ENCODE measurements around the gene SEMA4G. TPM values are rescaled to one million over a fixed set of nuclear protein-coding genes. Genes with fewer than 3 reads are reported as not detected.
A peak's percentile ranks its signal among the peaks of the same experiment; 100 is the strongest.

SEMA4G gene
- total and polyA plus RNA-seq, 7 experiments from 2014 or later: 0.24 to 1.7 (median 0.88) TPM

GRCh38 chr10:101007099-101007711 is 37.9 kb downstream of the SEMA4G start:
- POLR2A ChIA-PET: interaction anchor here (1.1 to 1.5 kb wide), 2 partner anchors 8 to 9 kb away, joined by 3 to 6 read pairs; partner anchors contain the start of gene LZTS2
- Mint-ChIP-seq H3K27ac (no peak overlapping the region), H3K36me3 (peaks cover 0 to 4% (median 0%) of the 10 kb centered on the region in 5 donors), H3K4me1 (no peaks in the 10 kb centered on the region), H3K4me3 (no peak overlapping the region), H3K9me3 (no peaks in the 10 kb centered on the region), H3K27me3 (no peaks in the 10 kb centered on the region)
- CTCF ChIA-PET: interaction anchor here (1.1 to 1.8 kb wide), 2 partner anchors 9 to 10 kb away, joined by 3 to 8 read pairs; no protein-coding TSS in a partner anchor
- DNase-seq (no peak), ATAC-seq (no peak)
- intact Hi-C loops (cut with micrococcal nuclease): no loop called here
- Histone ChIP-seq H3K27ac (ENCODE audit: low read depth, low read length) (no peak overlapping the region), H3K9me3 (ENCODE audit: control insufficient read depth in 2 of 3, low read length in 3 of 3) (no peaks in the 10 kb centered on the region), H3K36me3 (ENCODE audit: control insufficient read depth in 2 of 3, insufficient read depth in 3 of 3, low read length in 3 of 3) (peaks cover 0 to 37% (median 0%) of the 10 kb centered on the region in 3 experiments), H3K4me3 (ENCODE audit: low read length) (no peak overlapping the region), H3K4me1 (ENCODE audit: control insufficient read depth in 2 of 2, insufficient read depth in 2 of 2, low read length in 2 of 2) (no peaks in the 10 kb centered on the region), H3K27me3 (ENCODE audit: control insufficient read depth in 2 of 2, insufficient read depth in 2 of 2, low read length in 2 of 2) (no peaks in the 10 kb centered on the region)

- CTCF ChIA-PET: interaction anchor here (0.6 kb wide), 1 partner anchor 68 kb away, joined by 4 read pairs; no protein-coding TSS in a partner anchor
- POLR2A ChIA-PET: interaction anchor here (1.1 kb wide), 1 partner anchor 9 kb away, joined by 3 read pairs; the partner anchor contains the start of gene LZTS2
- intact Hi-C loops (cut with micrococcal nuclease): no loop called here
- Mint-ChIP-seq H3K36me3 (peaks cover 0 to under 1% (median 0%) of the 10 kb centered on the region in 5 donors), H3K27me3 (peaks cover 0 to 5% (median 1%) of the 10 kb centered on the region in 5 donors), H3K4me1 (peaks cover 5 to 7% (median 6%) of the 10 kb centered on the region in 7 donors), H3K4me3 (no peak overlapping the region), H3K9me3 (no peaks in the 10 kb centered on the region), H3K27ac (peak overlapping the region in 1 of 9 donors; percentile 51)
- H3K4me3 ChIP-seq (ENCODE audit: low read length): no peak overlapping the region
- no peak overlapping the region for H3K27ac ChIP-seq (ENCODE audit: low read depth, low read length)
- peaks cover 0 to 3% of the 10 kb centered on the region in 2 donors for H3K4me1 ChIP-seq (ENCODE audit: control insufficient read depth in 2 of 2, insufficient read depth in 2 of 2, low read length in 2 of 2)
- no peaks in the 10 kb centered on the region for H3K27me3 ChIP-seq (ENCODE audit: control insufficient read depth in 2 of 2, insufficient read depth in 2 of 2, low read length in 2 of 2)
- H3K9me3 ChIP-seq (ENCODE audit: control insufficient read depth in 2 of 3, low read length in 3 of 3): no peaks in the 10 kb centered on the region
- no peak for DNase-seq
- peaks cover 0 to 33% (median 0%) of the 10 kb centered on the region in 3 experiments for H3K36me3 ChIP-seq (ENCODE audit: control insufficient read depth in 2 of 3, insufficient read depth in 3 of 3, low read length in 3 of 3)
- no peak for ATAC-seq
Observed at GRCh38 chr10:101007915-101008822, 38.9 kb downstream of the SEMA4G start.

- Mint-ChIP-seq H3K9me3 (no peaks in the 10 kb centered on the region), H3K4me1 (peaks cover 8 to 11% (median 10%) of the 10 kb centered on the region in 7 donors), H3K27ac (no peak overlapping the region), H3K27me3 (peaks cover 0 to 7% (median 2%) of the 10 kb centered on the region in 5 donors), H3K36me3 (no peaks in the 10 kb centered on the region), H3K4me3 (no peak overlapping the region)
- Histone ChIP-seq H3K27ac (ENCODE audit: low read depth, low read length) (no peak overlapping the region), H3K36me3 (ENCODE audit: control insufficient read depth in 2 of 3, insufficient read depth in 3 of 3, low read length in 3 of 3) (peaks cover 0 to 25% (median 0%) of the 10 kb centered on the region in 3 experiments), H3K27me3 (ENCODE audit: control insufficient read depth in 2 of 2, insufficient read depth in 2 of 2, low read length in 2 of 2) (no peaks in the 10 kb centered on the region), H3K4me1 (ENCODE audit: control insufficient read depth in 2 of 2, insufficient read depth in 2 of 2, low read length in 2 of 2) (peaks cover 0 to 5% of the 10 kb centered on the region in 2 donors), H3K9me3 (ENCODE audit: control insufficient read depth in 2 of 3, low read length in 3 of 3) (no peaks in the 10 kb centered on the region), H3K4me3 (ENCODE audit: low read length) (no peak overlapping the region)
- intact Hi-C loops (cut with micrococcal nuclease): no loop called here
- ATAC-seq (no peak), DNase-seq (no peak)
- ChIA-PET CTCF (no interaction called here), POLR2A (no interaction called here)
Observed at GRCh38 chr10:101008823-101009423, 39.6 kb downstream of the SEMA4G start.

- CTCF ChIA-PET: interaction anchor here (2.4 kb wide), 1 partner anchor 41 kb away, joined by 13 read pairs; the partner anchor contains the start of gene SEMA4G
- intact Hi-C loops (cut with micrococcal nuclease): loop anchor here (5.0 to 10.0 kb wide), 3 partner anchors 266 to 448 kb away; partner anchors contain the start of gene PAX2 (in 1 of the 2)
Observed at GRCh38 chr10:101010329-101010728, 41.0 kb downstream of the SEMA4G start.

GRCh38 chr10:101011517-101012423 is 42.5 kb downstream of the SEMA4G start:
- DNase-seq (no peak), ATAC-seq (no peak)
- peaks cover 9 to 21% (median 17%) of the 10 kb centered on the region in 7 donors for H3K4me1 Mint-ChIP-seq
- H3K36me3 Mint-ChIP-seq: no peaks in the 10 kb centered on the region
- Histone ChIP-seq H3K9me3 (ENCODE audit: control insufficient read depth in 2 of 3, low read length in 3 of 3) (no peaks in the 10 kb centered on the region), H3K27ac (ENCODE audit: low read depth, low read length) (no peak overlapping the region), H3K4me1 (ENCODE audit: control insufficient read depth in 2 of 2, insufficient read depth in 2 of 2, low read length in 2 of 2) (peaks cover 0 to 5% of the 10 kb centered on the region in 2 donors), H3K27me3 (ENCODE audit: control insufficient read depth in 2 of 2, insufficient read depth in 2 of 2, low read length in 2 of 2) (no peaks in the 10 kb centered on the region), H3K4me3 (ENCODE audit: low read length) (no peak overlapping the region), H3K36me3 (ENCODE audit: control insufficient read depth in 2 of 3, insufficient read depth in 3 of 3, low read length in 3 of 3) (peaks cover 0 to 6% (median 0%) of the 10 kb centered on the region in 3 experiments)
- intact Hi-C loops (cut with micrococcal nuclease): loop anchor here (2.0 to 10.0 kb wide), 4 partner anchors 43 to 449 kb away; partner anchors contain the start of genes PAX2 (in 1 of the 2) and SEMA4G (in 1 of the 2)
- H3K4me3 Mint-ChIP-seq: no peak overlapping the region
- H3K9me3 Mint-ChIP-seq: no peaks in the 10 kb centered on the region
- H3K27me3 Mint-ChIP-seq: peaks cover 13 to 29% (median 21%) of the 10 kb centered on the region in 5 donors
- CTCF ChIA-PET: interaction anchor here (1.2 to 2.4 kb wide), 4 partner anchors 14 to 42 kb away, joined by 3 to 13 read pairs (median 3); partner anchors contain the start of gene SEMA4G
- POLR2A ChIA-PET: interaction anchor here (0.6 to 1.0 kb wide), 2 partner anchors 13 to 20 kb away, joined by 3 read pairs; partner anchors contain the start of gene LZTS2
- H3K27ac Mint-ChIP-seq: no peak overlapping the region

More at GRCh38 chr10:101010329-101010728, 41.0 kb downstream of the SEMA4G start:
- POLR2A ChIA-PET: no interaction called here
- Histone ChIP-seq H3K36me3 (ENCODE audit: control insufficient read depth in 2 of 3, insufficient read depth in 3 of 3, low read length in 3 of 3) (peaks cover 0 to 21% (median 0%) of the 10 kb centered on the region in 3 experiments), H3K4me1 (ENCODE audit: control insufficient read depth in 2 of 2, insufficient read depth in 2 of 2, low read length in 2 of 2) (peaks cover 0 to 5% of the 10 kb centered on the region in 2 donors), H3K9me3 (ENCODE audit: control insufficient read depth in 2 of 3, low read length in 3 of 3) (no peaks in the 10 kb centered on the region), H3K27me3 (ENCODE audit: control insufficient read depth in 2 of 2, insufficient read depth in 2 of 2, low read length in 2 of 2) (no peaks in the 10 kb centered on the region), H3K4me3 (ENCODE audit: low read length) (no peak overlapping the region), H3K27ac (ENCODE audit: low read depth, low read length) (no peak overlapping the region)
- no peak overlapping the region for H3K4me3 Mint-ChIP-seq
- ATAC-seq: no peak
- no peaks in the 10 kb centered on the region for H3K9me3 Mint-ChIP-seq
- H3K27ac Mint-ChIP-seq: no peak overlapping the region
- DNase-seq: no peak
- H3K4me1 Mint-ChIP-seq: peaks cover 9 to 21% (median 16%) of the 10 kb centered on the region in 7 donors
- peaks cover 3 to 18% (median 12%) of the 10 kb centered on the region in 5 donors for H3K27me3 Mint-ChIP-seq
- H3K36me3 Mint-ChIP-seq: no peaks in the 10 kb centered on the region

All from naive thymus-derived CD4-positive, alpha-beta T cell (primary cell).